Measurements from ENCODE around the gene CLEC10A.
"Not testable (repeated sequence)": the region's sequence is repeated elsewhere in the genome, so short reads cannot be mapped to it uniquely, and the experiment has no call there.

CLEC10A gene, protein sequence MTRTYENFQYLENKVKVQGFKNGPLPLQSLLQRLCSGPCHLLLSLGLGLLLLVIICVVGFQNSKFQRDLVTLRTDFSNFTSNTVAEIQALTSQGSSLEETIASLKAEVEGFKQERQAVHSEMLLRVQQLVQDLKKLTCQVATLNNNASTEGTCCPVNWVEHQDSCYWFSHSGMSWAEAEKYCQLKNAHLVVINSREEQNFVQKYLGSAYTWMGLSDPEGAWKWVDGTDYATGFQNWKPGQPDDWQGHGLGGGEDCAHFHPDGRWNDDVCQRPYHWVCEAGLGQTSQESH

GRCh38 chr17:7079581-7080455 lies at the start of gene CLEC10A:
Gene CLEC10A, minus strand, starts transcription at chr17:7080251. Its CDS starts 1,439 bp downstream, at chr17:7078812.
- no peak for DNase-seq (ENCODE audit: low read depth in 2 of 2)

- no peak for DNase-seq (ENCODE audit: low read depth in 2 of 2)
Observed at GRCh38 chr17:7129311-7129710, 49.3 kb upstream of the CLEC10A start.

GRCh38 chr17:7128160-7128559 lies 48.1 kb upstream of the CLEC10A start:
- no peak for DNase-seq (ENCODE audit: low read depth in 2 of 2)

DNA sequence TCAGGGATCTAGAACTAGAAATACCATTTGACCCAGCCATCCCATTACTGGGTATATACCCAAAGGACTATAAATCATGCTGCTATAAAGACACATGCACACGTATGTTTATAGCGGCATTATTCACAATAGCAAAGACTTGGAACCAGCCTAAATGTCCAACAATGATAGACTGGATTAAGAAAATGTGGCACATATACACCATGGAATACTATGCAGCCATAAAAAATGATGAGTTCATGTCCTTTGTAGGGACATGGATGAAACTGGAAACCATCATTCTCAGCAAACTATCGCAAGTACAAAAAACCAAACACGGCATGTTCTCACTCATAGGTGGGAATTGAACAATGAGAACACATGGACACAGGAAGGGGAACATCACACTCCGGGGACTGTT lies 47.5 kb upstream of the CLEC10A start:
- DNase-seq (ENCODE audit: low read depth in 2 of 2) = not testable (repeated sequence)

DNA sequence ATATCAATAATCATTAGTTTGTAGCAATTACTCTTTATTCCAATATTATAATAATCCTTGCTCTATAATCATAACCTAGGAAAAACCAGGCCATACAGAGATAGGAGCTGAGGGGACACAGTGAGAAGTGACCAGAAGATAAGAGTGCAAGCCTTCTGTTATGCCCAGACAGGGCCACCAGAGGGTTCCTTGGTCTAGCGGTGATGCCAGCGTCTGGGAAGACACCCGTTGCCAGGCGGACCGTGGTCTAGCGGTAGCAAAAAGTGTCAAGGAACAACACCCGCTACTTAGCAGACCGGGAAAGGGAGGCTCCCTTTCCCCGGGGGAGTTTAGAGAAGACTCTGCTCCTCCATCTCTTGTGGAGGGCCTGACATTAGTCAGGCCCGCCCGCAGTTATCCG lies 46.3 kb upstream of the CLEC10A start:
- DNase-seq (ENCODE audit: low read depth in 2 of 2) = not testable (repeated sequence)

GRCh38 chr17:7124923-7125322 lies 44.9 kb upstream of the CLEC10A start:
- DNase-seq (ENCODE audit: low read depth in 2 of 2) = no peak

DNA sequence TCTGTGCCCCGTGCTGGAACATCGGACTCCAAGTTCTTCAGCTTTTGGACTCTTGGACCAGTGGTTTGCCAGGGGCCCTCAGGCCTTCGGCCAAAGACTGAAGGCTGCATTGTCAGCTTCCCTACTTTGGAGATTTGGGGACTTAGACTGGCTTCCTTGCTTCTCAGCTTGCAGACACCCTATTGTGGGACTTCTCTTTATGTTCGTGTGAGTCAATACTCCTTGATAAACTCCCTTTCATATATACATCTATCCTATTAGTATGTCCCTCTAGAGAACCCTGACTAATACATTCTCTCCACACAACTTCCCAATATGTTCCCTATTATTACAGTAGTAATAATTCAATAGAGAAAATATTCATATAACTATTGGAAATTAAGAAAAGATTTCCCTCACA lies 43.8 kb upstream of the CLEC10A start:
- no peak for DNase-seq (ENCODE audit: low read depth in 2 of 2)

- DNase-seq (ENCODE audit: low read depth in 2 of 2) = no peak
Observed at GRCh38 chr17:7122381-7122780, 42.3 kb upstream of the CLEC10A start.

DNA sequence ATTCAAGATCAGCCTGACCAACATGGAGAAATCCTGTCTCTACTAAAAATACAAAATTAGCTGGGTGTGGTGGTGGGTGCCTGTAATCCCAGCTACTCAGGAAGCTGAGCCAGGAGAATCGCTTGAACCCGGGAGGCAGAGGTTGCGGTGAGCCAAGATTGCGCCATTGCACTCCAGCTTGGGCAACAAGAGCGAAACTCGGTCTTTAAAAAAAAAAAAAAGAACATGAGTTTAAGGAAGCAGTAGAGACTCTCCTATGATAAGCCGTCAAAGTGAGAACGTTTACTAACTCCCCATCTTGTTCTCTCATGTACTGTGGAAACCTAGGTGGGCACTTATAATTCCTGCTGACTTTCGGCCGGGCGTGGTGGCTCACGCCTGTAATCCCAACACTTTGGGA lies 40.6 kb upstream of the CLEC10A start:
- not testable (repeated sequence) for DNase-seq (ENCODE audit: low read depth in 2 of 2)

DNA sequence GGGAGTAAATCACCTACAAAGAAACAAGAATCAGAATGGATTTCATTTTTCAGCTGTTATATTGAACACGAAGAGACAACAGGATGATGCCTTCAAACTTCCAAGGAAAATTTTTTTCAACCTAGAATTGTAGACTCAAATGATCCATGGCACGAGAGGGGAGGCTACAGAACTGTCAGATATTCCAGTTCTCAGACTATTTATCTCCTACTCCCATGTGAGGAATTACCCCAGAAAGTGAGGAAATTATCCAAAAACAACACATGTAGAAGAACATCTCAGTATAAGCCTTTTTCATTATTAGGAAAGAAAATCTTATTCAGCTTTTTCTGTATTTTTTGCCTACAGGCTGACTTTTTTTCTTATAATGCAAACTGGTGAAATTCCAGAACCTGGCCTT lies 40.1 kb upstream of the CLEC10A start:
- no peak for DNase-seq (ENCODE audit: low read depth in 2 of 2)

GRCh38 chr17:7119314-7119713 lies 39.3 kb upstream of the CLEC10A start:
- DNase-seq (ENCODE audit: low read depth in 2 of 2) = no peak

GRCh38 chr17:7114875-7115614 lies 35.0 kb upstream of the CLEC10A start:
- DNase-seq (ENCODE audit: low read depth in 2 of 2) = no peak

DNA sequence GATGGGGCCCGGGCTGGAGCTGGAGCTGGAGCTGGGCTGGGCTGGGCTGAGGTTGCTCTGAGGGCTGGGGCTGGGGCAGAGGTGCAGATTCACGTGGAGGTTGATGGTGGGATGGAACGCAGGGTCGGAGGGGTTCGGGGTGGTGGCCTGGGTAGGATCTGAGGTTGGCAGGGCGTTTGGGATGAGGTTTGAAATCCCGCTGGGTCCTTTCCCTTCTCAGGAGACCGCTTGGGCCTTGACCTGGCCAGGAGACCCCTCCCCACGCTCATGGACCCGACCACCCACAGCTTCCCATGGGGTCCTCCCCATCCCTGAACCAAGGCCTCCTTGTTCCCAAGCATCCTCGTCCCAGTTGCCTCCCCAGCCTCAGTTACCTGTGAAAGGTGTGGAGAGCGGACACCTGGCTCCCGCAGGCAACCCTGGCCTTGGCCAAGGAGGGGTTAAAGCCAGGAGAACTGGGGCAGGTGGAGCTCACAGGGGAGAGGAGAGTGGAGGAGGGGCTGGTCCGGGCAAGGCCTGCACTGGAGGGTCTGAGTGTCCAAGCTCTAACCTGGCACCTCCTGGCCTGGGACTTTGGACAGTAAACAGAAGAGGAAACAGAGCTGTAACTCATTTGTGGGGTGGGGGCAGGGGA lies 34.3 kb upstream of the CLEC10A start, which contains the start of gene ASGR2:
Gene ASGR2, minus strand, starts transcription at position 582 of the 634 bp plus-strand sequence. CDS start 582 bp downstream, outside the sequence.
- DNase-seq (ENCODE audit: low read depth in 2 of 2) = no peak

DNA sequence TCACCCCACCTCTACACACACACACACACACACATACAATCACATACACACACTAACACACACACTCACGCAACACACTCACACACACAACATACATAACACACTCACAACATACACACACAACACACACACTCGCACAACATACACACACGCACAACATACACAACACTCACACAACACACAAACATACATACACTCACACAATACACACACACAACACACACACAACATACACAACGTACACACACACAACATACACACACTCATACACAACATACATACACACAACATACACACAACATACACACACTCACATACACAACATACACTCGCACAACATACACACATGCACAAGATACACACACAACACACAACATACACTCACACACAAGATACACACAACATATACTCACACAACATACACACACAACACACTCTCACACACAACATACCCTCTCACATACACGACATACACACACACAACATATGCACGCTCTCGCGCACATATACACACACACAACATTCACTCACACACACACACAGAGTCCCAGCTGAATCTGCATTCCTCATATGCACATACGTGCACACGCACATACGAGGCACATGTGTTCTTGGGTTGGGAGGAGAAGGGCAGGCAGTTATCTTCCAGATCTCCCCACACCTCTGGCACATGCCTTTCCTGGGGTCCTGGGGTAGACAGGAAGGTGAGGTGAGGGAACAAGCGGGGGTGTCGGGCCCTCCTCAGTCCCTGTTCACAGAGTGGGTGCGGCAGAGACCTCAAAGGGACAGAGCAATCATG lies 33.4 kb upstream of the CLEC10A start:
- no peak for DNase-seq (ENCODE audit: low read depth in 2 of 2)

DNA sequence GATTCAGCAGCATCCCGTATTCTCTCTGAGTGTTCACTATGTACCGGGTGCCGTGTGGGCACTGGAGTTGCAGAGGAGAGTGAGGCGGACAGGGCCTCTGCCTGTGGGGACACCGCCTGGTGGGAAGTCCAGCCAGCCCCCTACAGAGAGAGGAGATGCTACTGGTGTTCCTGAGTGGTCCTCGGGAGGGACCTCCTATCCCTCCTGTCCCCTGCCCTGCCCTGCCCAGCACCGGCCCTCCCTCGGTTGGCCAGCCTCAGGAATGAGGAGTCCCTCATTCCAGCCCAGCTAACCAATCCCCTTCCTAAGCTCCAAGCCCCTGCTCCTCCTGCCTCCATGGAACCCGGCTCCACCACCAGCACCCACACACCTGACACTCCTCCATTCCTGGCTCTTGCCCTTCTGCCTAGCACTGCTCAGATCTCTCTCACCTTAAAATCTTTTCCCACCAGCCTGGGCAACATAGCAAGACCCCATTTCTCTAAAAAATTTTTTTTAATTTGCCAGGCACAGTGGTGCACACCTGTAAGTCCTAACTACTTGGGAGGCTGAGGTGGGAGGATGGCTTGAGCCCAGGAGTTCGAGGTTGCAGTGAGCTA lies 32.6 kb upstream of the CLEC10A start:
- DNase-seq (ENCODE audit: low read depth in 2 of 2) = no peak

DNA sequence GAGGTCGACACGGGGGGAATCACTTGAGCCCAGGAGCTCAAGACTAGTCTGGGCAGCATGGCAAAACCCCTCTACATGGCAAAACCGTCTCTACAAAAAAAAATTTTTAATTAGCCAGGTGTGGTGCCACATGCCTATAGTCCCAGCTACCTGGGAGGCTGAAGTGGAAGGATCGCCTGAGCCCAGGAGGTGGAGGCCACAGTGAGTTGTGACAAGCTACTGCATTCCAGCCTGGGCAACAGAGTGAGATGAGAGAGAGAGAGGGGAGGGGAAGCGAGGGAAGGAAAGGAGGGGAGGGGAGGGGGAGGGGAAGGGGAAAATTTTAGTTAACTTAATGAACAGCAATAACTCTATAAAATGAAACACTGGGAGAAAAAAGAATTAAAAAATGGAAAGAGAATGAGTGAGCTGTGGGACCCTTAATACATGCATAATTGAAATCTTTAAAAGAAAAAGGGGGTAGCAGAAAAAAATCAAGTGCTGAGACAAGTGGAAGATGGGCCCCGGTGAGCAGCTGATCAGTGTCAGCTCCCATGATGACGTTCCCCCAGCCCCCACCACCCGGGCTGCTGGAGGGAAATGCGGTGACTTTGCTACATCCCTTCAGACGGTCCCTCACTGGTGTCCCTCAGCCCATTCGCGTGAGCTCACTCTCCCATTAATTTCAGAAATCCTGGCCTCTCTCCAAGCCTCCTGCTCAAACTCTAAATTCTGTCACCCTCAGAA lies 31.9 kb upstream of the CLEC10A start:
- DNase-seq (ENCODE audit: low read depth in 2 of 2) = no peak

GRCh38 chr17:7110617-7111306 lies 30.7 kb upstream of the CLEC10A start:
- DNase-seq (ENCODE audit: low read depth in 2 of 2) = no peak

DNA sequence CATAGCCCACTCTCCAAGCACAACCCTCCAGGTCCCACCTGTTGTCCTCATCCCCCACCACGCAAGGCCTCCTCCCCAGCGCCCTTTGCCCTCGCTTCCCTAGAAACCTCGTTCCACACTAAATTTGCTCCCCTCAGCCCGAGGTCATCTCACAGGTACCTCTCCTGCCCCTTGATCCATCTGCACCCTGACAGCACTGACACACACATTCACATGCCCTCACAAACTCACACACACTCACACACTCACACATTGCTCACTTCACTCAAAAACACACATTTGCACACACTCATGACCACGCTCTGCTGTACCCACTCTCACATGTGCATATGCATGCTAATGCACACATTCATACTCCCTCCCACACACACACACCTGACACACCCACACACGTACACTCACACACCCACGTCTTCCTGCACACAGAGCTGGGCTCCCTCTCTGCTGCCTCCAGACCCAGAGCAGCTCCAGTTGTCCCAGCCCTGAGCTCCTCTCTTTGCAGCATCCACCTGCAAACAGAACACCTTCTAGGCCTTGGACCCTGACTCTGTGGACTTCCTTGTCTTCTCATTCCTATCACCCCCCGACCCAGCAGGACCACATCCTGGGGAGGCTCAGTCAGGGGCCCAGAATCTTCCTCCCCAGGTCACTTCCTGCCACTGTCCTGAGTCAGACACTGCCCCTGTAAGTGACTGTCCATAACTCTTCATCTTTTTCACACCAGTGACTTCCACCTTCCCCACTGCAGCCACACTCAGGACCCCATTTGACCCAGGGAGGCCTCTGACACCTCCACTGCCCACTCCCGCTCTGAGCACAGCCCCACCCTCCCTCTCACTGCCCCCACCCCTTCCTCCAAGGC lies 29.6 kb upstream of the CLEC10A start:
- DNase-seq (ENCODE audit: low read depth in 2 of 2) = no peak
